ENCODE measurements around the gene ITIH4. TPM values are rescaled to one million over a fixed set of nuclear protein-coding genes. Genes with fewer than 3 reads are reported as not detected.
A peak's percentile ranks its signal among the peaks of the same experiment; 100 is the strongest.

Gene ITIH4
- total RNA-seq, 1 donor from 2014 or later, result 4,358 TPM

DNA sequence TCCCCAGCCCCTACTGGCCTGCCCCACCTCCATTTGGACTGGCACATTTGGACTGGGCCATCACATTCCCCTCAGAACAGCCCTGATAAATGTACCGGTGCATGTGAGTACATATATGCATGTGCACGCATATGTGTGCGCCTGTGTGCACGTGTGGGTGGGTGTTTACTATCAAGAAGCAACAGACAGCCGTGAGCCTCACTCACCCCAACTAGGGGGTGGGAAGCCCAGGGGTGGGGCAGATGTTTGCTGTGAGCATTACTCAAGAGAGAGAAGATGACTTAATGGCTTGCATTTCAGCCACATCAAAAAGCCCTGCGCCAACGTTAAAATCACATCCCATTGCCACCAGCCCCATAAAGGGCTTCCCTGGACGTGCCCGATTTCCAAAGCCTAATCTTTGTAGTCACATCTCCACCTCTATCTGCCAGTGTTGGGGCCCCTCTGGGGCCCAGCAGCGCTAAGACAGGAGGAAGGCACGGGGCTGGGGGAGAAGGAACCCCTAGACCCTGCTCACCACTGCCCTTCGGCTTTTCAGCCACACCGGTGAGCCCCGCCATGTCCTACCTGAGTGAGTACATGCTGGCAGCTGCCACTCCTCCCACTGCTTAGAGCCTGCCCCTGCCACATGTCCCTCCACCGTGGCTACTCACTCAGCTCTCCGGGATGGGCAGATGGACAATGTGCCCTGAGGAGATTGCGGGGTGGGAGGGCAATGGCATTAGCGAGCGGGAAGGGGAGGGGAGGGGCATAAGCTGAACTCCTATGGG is 25.0 kb downstream of the ITIH4 start:
- no peak for ATAC-seq
- DNase-seq (ENCODE audit: low spot score), result no peak

DNA sequence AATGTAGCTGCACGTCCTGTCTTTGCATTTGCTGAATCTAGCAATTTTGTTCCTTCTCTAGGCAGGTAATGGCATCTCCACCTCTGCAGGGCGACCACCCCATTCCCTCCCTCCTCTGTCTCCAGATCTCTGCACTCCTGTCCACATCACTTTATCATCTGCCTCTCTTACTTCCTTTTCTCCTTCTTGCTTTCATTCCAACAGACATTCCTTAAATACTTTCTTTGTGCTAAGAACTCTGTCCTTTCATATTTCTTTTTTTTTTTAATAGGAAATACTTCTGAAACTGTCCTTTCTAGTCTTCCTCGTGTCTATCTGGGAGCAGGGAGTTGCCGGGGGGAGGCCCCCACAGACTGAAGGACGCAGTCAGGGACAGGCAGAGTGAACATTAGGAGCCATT is 28.6 kb downstream of the ITIH4 start:
- ATAC-seq (no peak), DNase-seq (ENCODE audit: low spot score) (no peak)

- DNase-seq (ENCODE audit: low spot score) (no peak), ATAC-seq (peak; percentile 14)
Observed at GRCh38 chr3:52800079-52800478, 30.4 kb downstream of the ITIH4 start.

GRCh38 chr3:52798978-52799476 is 31.4 kb downstream of the ITIH4 start:
- peak; percentile 15 for ATAC-seq
- DNase-seq (ENCODE audit: low spot score), result no peak

DNA sequence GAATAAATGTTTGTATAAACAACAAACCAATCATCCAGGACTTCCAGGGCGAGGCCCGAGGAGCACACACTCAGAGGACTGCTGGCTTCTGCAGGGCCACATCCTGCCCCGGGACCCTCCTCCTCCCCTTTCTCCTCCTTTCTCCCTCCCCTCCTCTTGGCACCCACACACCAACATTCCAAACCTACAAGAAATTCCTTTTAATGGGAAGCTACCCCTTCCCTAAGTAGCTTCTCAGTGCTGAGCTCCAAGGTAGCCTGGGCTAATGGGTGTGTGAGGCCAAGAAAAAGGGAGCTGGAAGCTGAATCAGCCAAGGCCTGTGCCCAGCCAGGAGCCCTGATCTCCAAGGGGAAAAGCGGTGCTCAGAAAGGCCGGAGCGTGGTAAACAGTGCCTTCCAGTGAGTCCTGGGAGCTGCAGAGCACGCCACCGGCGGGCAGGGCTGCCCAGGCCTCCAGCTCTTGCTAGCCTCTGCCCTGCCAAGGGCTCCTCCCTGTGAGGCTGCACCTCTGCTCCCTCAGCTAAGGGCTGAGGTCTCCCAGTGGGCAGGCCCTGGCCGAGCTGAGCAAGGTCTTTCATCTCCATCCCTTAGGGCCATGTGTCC is 32.0 kb downstream of the ITIH4 start:
- ATAC-seq (no peak), DNase-seq (ENCODE audit: low spot score) (no peak)

GRCh38 chr3:52796411-52796810 is 34.1 kb downstream of the ITIH4 start:
- ATAC-seq (no peak), DNase-seq (ENCODE audit: low spot score) (no peak)

GRCh38 chr3:52795298-52795900 is 35.1 kb downstream of the ITIH4 start:
- peak; percentile 51 for ATAC-seq
- peak; percentile 86 for DNase-seq (ENCODE audit: low spot score)

DNA sequence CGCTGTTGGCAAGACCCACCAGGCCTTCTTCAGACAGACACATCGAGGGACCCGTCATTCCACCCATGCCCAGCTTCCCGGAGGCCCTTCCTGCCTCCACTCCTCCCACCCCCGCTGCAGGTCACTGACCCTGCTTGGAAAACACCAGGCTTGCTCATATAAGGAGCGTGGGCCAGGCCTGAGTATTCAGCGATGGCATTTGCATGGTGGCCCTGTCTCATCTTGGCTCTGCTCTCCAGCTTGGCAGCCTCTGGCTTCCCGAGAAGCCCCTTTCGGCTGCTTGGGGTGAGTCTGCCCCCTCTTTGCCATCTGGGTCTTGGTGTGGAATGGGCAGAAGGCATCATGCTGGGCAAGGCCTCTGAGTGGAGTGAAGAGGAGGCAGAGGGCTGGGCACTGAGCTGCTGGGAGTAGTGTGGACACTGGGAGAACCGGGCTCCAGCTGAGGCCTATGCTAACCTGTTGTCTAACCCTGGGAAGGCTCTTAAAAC is 35.8 kb downstream of the ITIH4 start, which contains the start of gene ITIH3:
TSS of gene ITIH3 (plus strand) at position 185 of the 488 bp plus-strand sequence. CDS start at position 193, 8 bp downstream.
- ATAC-seq (peak; percentile 70), DNase-seq (ENCODE audit: low spot score) (peak; percentile 89)

- DNase-seq (ENCODE audit: low spot score) (no peak), ATAC-seq (peak; percentile 47)
Observed at GRCh38 chr3:52793702-52794611, 36.5 kb downstream of the ITIH4 start.

- ATAC-seq, result peak; percentile 11
Observed at GRCh38 chr3:52792961-52793695, 37.3 kb downstream of the ITIH4 start.

DNA sequence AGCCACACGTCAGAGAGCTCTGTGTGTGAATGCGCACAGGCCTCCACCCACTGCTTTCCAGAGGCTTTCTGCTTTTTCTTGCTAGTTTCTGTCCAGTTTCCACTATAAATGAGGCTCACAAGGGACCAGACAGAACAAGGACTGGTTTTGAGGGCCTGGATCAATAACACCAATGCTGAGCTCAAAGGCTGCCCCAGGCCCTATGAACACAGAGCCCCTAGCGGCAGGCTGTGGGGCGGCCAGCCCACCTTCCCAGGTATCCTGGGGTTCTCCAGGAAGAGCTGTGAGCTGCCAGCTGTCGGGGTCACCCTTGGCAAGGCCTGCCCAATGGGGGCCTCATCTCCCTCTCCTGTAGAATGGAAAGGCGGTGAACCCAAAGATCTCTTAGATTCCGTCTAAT is 38.1 kb downstream of the ITIH4 start:
- ATAC-seq (no peak), DNase-seq (ENCODE audit: low spot score) (no peak)

More at GRCh38 chr3:52792961-52793695, 37.3 kb downstream of the ITIH4 start:
- DNase-seq (ENCODE audit: low spot score), result no peak

- no peak for DNase-seq (ENCODE audit: low spot score)
Observed at GRCh38 chr3:52791928-52792327, 38.5 kb downstream of the ITIH4 start.

DNA sequence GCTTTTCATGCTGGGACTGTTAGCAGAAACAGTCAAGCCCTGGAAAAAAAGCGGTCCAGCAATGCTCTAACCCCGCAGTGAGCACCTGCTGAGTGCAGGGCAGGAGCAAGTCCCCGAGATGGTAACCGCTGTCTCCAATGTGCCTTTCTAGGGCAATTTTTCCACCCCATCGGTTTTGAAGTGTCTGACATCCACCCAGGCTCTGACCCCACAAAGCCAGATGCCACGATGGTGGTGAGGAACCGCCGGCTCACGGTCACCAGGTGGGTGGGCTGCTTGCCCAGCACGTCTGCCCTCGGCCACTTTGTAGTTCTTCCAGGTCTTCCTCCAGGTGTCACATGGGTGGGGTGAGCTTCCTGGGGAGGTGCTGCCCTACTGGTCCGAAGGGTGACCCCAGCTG is 39.1 kb downstream of the ITIH4 start:
- no peak for ATAC-seq
- DNase-seq (ENCODE audit: low spot score), result no peak

More at GRCh38 chr3:52791928-52792327, 38.5 kb downstream of the ITIH4 start:
- ATAC-seq, result no peak

DNA sequence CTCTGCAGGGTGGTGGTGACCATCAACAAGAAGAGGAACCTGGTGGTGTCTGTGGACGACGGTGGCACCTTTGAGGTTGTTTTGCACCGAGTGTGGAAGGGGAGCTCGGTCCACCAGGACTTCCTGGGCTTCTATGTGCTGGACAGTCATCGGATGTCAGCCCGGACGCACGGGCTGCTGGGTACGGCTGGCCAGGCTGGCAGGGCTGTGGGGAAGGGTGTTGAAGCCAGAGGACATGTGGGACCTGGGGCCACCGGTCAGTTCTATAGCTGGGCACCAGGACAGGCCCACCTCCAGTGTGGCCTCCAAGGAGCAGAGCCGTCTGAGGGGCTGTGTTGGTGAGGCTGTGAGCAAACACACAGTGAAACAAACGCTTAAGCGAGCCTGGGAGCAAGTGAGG is 39.7 kb downstream of the ITIH4 start:
- DNase-seq (ENCODE audit: low spot score) (no peak), ATAC-seq (no peak)

- no peak for ATAC-seq
- no peak for DNase-seq (ENCODE audit: low spot score)
Observed at GRCh38 chr3:52790337-52790736, 40.1 kb downstream of the ITIH4 start.

GRCh38 chr3:52789746-52790040 is 40.8 kb downstream of the ITIH4 start:
- DNase-seq (ENCODE audit: low spot score) (no peak), ATAC-seq (no peak)

DNA sequence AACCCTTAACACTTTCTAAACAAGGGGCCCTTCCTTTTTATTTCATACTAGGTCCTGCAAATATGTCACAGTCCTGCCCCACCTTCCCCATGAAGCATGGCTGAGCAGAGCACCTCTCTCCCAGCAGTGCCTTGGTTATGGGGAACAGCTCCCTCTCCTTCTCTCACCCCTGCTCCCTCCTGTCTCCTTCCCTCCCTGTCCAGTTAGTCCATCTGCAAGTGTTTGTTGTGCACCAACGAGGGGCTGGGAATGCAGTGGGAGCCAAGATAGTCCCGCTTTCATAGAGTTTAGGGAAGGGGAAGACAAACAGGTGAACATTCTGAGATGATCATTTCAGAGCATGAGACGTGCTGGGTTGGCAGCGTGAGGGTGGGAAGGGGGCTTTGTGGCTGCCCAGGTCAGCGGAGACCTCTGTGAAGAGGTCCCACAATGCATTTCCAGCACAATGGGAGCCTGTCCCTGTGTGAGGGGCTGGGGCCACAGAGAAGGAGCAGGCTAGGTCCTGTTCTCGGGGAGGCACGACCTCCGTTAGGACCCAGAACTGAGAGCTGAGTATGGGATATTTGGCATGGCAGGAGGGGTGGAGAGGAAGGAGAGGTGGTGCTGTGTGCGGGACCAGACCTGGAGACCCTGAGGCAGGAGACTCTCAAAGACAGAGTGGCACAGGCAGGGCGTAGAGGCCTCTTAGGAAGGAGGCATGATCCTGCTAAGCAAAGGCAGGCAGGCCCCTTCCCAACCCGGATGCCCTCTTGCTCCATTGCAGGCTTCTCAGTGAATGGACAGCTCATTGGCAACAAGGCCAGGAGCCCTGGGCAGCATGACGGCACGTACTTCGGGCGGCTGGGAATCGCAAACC is 41.4 kb downstream of the ITIH4 start:
- ATAC-seq (no peak), DNase-seq (ENCODE audit: low spot score) (no peak)

DNA sequence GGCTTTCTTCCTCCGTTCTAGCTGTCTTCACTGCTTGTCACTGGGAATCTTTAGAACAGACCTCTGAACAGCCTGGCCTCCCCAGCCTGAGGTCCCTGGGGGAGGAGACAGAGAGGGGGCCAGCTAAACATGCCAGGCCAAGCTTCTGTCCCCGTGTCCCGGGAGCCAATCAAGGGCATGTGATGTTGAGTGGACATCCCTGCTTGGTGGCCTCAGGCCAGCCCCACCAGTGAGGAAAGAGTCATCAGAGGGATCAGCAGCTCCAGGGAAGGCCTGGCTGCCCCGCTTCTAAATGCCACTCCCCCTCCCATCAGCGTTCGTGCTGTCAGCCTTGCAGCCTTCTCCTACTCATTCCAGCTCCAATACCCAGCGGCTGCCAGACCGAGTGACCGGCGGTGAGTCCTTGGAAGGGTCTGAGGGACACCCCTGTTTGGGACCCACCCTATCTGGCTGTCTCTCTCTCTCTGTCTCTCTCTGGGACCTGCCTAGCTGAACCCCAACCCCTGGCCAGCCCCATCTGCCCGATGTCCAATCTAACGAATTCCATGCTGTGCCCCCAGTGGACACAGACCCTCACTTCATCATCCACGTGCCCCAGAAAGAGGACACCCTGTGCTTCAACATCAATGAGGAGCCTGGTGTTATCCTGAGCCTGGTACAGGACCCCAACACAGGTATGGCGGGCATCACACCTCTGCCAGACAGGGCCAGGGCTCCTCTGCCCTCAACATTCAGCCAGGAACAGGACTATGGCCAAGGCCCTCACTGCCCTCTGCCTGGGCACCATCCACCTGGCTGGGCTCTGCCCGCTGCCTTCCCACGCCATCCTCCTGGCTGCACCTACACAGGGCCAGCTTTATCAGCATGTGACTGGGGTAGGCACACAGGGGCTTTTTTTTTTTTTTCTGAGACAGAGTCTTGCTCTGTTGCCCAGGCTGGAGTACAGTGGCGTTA is 42.5 kb downstream of the ITIH4 start:
- peak; percentile 55 for ATAC-seq
- peak; percentile 77 for DNase-seq (ENCODE audit: low spot score)
